ENCODE results near the gene BCAS1. TPM values are rescaled to one million over a fixed set of nuclear protein-coding genes. Genes with fewer than 3 reads are reported as not detected.

Gene BCAS1
- total RNA-seq, 4 donors from 2014 or later, result 0.32 TPM; not detected in 3

GRCh38 chr20:54063580-54063979 lies 6.8 kb downstream of the BCAS1 start:
- Histone ChIP-seq H3K4me1 (no peaks in the 10 kb centered on the region), H3K9me3 (no peaks in the 10 kb centered on the region), H3K27ac (no peak overlapping the region), H3K36me3 (no peaks in the 10 kb centered on the region), H3K4me3 (no peak overlapping the region), H3K27me3 (no peaks in the 10 kb centered on the region)
- DNase-seq, result no peak
- no peak for ATAC-seq
- no peak for TF ChIP-seq POLR2A (IDR thresholded peaks at IDR 0.05)
- no peak for TF ChIP-seq CTCF (IDR thresholded peaks at IDR 0.05 in 4 of 5, conservative IDR thresholded peaks at IDR 0.05 in 1 of 5)
- intact Hi-C loops (cut with DNase I; ENCODE audit: low total_unique reads) (loop anchor here (10.0 kb wide), 1 partner anchor 489 kb away; no protein-coding TSS in a partner anchor), in situ Hi-C loops (cut with MboI; ENCODE audit: low sequenced_read_pairs in 4 of 4) (loop anchor here in 1 of 4 donors (10.0 to 25.0 kb wide), 2 partner anchors 119 to 501 kb away; no protein-coding TSS in a partner anchor)

- TF ChIP-seq POLR2A (IDR thresholded peaks at IDR 0.05), result no peak
- TF ChIP-seq CTCF (IDR thresholded peaks at IDR 0.05 in 4 of 5, conservative IDR thresholded peaks at IDR 0.05 in 1 of 5), result peak in 3 of 5 experiments; percentile 25 to 41 (median 25)
- DNase-seq (no peak), ATAC-seq (peak; percentile 36 to 39)
- Histone ChIP-seq H3K27ac (no peak overlapping the region), H3K4me3 (no peak overlapping the region), H3K9me3 (no peaks in the 10 kb centered on the region), H3K4me1 (no peaks in the 10 kb centered on the region), H3K27me3 (no peaks in the 10 kb centered on the region), H3K36me3 (no peaks in the 10 kb centered on the region)
- in situ Hi-C loops (cut with MboI; ENCODE audit: low sequenced_read_pairs in 4 of 4), result loop anchor here in 1 of 4 donors (10.0 to 25.0 kb wide), 2 partner anchors 118 to 501 kb away; no protein-coding TSS in a partner anchor
- intact Hi-C loops (cut with DNase I; ENCODE audit: low total_unique reads), result loop anchor here (10.0 kb wide), 1 partner anchor 488 kb away; no protein-coding TSS in a partner anchor
Measured at GRCh38 chr20:54062812-54063280, 7.5 kb downstream of the BCAS1 start.

GRCh38 chr20:54061101-54061881 lies 9.1 kb downstream of the BCAS1 start:
- Histone ChIP-seq H3K4me1 (no peaks in the 10 kb centered on the region), H3K4me3 (no peak overlapping the region), H3K9me3 (no peaks in the 10 kb centered on the region), H3K36me3 (no peaks in the 10 kb centered on the region), H3K27ac (no peak overlapping the region), H3K27me3 (no peaks in the 10 kb centered on the region)
- intact Hi-C loops (cut with DNase I; ENCODE audit: low total_unique reads) (loop anchor here (10.0 kb wide), 1 partner anchor 486 kb away; no protein-coding TSS in a partner anchor), in situ Hi-C loops (cut with MboI; ENCODE audit: low sequenced_read_pairs in 4 of 4) (loop anchor here in 1 of 4 donors (10.0 to 25.0 kb wide), 2 partner anchors 116 to 499 kb away; no protein-coding TSS in a partner anchor)
- ATAC-seq (no peak), DNase-seq (no peak)
- no peak for TF ChIP-seq CTCF (IDR thresholded peaks at IDR 0.05 in 4 of 5, conservative IDR thresholded peaks at IDR 0.05 in 1 of 5)
- no peak for TF ChIP-seq POLR2A (IDR thresholded peaks at IDR 0.05)

GRCh38 chr20:54059691-54060364 lies 10.6 kb downstream of the BCAS1 start:
- Histone ChIP-seq H3K27ac (no peak overlapping the region), H3K9me3 (no peaks in the 10 kb centered on the region), H3K27me3 (no peaks in the 10 kb centered on the region), H3K4me3 (no peak overlapping the region), H3K36me3 (no peaks in the 10 kb centered on the region), H3K4me1 (no peaks in the 10 kb centered on the region)
- intact Hi-C loops (cut with DNase I; ENCODE audit: low total_unique reads) (loop anchor here (10.0 kb wide), 1 partner anchor 485 kb away; no protein-coding TSS in a partner anchor), in situ Hi-C loops (cut with MboI; ENCODE audit: low sequenced_read_pairs in 4 of 4) (loop anchor here in 1 of 4 donors (10.0 to 25.0 kb wide), 2 partner anchors 115 to 498 kb away; no protein-coding TSS in a partner anchor)
- ATAC-seq (no peak), DNase-seq (no peak)
- TF ChIP-seq CTCF (IDR thresholded peaks at IDR 0.05 in 4 of 5, conservative IDR thresholded peaks at IDR 0.05 in 1 of 5), result no peak
- TF ChIP-seq POLR2A (IDR thresholded peaks at IDR 0.05), result no peak
